ENCODE measurements around the gene CYP19A1.

GRCh38 chr15:51223771-51224229, 114.6 kb downstream of the CYP19A1 start:
- TF ChIP-seq POLR2A (IDR thresholded peaks at IDR 0.05; ENCODE audit: low read length) (no peak), GATA1 (IDR thresholded peaks at IDR 0.05; ENCODE audit: low read depth, low read length) (no peak)

Data from erythroblast (primary cell).